Medulla oblongata (tissue), 1 donor: ENCODE measurements around the gene EXO5.
"Not testable (repeated sequence)": the region's sequence is repeated elsewhere in the genome, so short reads cannot be mapped to it uniquely, and the experiment has no call there.

Source experiments
- DNase-seq: peaks from one replicate; pipeline ENCODE4 v3.0.0-alpha.2; 2015; ENCODE audit errors: extremely low spot score

EXO5 gene

DNA sequence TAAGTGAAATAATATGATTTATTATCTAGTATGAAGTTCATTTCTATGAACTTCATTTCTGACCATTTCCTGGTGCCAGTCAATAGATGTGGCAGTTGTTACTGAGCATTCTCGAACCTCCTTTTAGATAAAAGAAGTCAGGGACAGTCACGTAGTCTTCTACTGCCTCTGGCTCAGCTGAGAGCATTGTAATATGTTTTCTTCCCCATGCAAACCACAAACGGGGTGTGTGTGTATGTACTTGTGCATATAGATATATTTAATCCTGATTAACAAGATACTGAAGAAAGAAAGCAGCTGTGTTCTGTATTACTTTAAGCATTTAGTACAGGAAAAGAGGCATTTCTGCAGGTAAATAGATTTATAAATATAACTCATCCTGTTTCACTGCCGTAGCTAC is 44.5 kb downstream of the EXO5 start:
- no peak for DNase-seq

DNA sequence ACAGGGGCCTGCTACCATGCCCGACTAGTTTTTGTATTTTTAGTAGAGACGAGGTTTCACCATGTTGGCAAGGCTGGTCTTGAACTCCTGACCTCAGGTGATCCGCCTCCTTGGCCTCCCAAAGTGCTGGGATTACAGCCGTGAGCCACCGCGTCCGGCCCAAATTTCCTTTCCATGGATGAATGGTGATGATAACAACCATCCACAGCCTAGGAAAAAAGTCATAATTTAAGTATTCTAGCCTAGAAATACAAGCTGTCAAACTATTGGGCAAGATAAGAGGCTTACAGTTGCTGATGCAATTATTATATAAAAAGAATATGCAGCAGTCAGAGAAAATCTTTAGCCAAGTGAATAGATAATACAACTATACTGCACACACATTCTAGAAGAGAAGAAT is 46.2 kb downstream of the EXO5 start:
- not testable (repeated sequence) for DNase-seq

DNA sequence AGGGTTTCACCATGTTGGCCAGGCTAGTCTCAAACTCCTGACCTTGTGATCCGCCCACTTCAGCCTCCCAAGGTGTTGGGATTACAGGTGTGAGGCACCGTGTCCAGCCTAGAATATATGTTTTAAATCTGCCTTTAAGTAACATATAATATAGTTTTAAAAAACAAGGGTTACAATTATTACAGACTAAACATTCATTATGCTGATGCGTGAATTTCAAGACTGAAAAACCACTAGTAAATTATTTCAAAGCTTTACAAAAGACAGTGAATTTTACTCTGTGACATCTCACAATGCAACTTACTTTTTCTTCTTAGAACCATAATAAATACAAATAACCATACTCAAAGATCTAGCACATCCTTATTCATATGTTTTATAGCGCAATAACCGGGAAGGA is 47.6 kb downstream of the EXO5 start:
- no peak for DNase-seq

DNA sequence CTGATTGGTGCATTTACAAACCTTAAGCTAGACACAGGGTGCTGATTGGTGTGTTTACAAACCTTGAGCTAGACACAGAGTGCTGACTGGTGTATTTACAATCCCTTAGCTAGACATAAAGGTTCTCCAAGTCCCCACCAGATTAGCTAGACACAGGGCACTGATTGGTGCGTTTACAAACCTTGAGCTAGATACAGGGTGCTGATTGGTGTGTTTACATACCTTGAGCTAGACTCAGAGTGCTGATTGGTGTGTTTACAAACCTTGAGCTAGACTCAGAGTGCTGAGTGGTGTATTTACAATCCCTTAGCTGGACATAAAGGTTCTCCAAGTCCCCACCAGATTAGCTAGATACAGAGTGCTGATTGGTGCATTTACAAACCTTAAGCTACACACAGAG is 49.7 kb downstream of the EXO5 start:
- not testable (repeated sequence) for DNase-seq

DNA sequence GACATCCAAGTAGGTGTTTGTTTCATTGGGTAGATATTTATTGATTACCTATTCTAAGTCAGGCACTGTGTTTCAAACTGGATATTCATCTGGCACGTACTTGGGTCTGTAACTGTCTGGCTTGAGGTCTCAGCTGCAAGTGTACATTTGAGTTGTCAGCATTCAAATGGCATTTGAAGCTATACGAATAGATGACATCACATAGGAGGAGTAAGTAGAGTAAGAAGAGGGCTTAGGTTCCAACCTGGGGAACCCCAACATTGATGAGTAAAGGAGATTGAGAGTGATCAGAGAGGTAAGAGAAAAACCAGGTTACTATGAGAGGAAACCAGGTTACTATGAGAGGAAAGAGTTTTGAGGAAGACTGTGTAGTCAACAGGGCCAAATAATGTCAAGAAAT is 53.6 kb downstream of the EXO5 start:
- no peak for DNase-seq

DNA sequence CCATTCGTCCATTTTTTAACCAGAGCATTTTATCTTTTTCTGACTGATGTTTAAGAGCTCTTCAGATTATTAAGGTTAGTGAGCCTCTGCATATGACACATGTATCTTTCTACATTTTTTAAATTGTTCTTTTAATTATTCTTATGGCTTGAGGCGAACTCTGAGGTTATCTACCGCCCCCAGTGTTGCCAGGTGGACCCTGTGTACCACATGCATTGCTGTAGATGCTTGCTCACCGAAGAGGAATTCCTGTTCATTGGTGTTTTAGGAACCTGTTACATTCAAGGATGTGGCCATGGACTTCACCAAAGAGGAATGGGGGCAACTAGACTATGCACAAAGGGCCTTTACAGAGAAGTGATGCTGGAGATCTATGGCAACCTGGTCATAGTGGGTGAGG is 54.7 kb downstream of the EXO5 start:
- no peak for DNase-seq

DNA sequence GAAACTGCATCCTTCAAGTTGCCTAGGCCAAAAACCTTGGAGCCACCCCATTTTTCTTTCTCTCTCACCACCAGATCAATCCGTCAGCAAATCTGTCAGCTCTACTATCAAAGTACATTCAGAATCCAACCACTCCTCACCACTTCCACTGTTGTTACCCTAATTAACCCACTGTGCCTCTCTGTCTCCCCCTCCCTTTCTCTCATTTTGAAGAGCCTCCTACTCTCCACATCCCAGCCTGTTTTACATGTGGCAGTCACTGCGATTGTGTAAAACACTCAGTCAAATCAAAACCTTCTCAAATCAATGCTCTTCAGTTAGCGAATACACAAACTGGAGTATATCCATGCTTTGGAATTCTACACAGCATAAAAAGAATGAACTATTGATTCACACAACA is 55.9 kb downstream of the EXO5 start:
- DNase-seq, result no peak

DNA sequence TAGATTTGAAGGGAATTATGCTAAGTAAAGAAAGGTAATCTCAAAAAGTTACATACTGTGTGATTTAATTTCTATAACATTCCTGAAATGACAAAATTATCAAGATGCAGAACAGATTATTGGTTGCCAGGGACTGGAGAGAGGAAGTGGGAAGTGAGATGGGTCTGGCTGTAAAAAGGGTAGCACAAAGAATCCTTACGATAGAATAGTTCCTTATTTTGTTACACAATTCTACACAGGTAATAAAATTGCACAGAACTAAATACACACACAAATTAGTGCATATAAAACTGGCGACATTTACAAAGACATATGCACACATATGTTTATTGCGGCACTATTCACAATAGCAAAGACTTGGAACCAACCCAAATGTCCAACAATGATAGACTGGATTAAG is 56.3 kb downstream of the EXO5 start:
- no peak for DNase-seq
